Bone marrow (tissue), 2 donors: ENCODE data around the gene ABLIM2.

Experiments used
- DNase-seq, 2 donors: peaks; one replicate each; lab custom pipeline; 2025; lab: John Stamatoyannopoulos, UW

ABLIM2 gene

DNA sequence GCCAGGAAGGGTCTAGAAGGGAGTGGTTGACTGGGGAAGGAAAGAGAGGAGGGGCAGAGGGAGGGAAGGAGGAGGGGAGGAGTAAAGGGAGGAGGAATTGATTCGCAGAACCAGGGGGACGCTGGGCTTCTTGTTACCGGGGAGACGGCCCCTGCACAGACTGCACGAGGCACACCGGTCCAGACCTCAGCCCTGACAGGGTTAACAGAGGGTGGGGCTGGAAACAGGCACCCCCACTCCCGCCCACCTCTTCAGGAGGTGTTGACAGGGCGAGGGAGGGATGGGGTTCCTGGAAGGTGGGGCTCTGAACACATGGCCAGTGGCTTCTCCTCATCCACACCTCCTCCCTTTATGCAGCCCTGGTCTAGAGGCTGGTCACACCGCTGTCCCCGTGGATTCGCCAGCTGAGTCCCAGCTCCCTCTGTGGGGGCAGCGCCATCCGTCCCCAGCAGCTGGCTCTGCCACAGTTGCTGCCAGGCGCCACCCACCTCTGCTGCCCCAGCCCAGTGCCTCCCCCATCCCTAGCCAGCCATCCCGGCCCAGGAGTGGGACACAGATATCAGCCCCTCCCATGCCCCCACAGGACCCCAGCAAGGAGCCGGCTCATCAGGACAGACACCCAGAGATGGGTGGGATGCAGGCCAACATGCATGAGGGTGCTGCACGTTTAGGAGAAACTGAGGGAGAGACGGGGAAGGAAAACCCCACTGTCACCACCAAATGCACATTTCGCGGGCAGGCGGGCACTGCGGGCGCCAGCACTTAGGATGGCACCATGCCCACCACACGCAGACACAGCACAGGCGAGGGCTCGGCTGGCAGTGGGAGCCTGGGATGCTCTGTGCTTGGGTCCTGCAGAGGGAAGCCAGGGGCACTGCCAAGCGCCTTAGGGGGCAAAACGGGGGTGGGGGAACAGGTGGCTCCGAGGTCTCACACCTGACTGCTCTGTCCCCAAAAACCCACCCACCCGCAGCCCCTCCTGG lies 87.6 kb downstream of the ABLIM2 start:
- DNase-seq, result no peak

DNA sequence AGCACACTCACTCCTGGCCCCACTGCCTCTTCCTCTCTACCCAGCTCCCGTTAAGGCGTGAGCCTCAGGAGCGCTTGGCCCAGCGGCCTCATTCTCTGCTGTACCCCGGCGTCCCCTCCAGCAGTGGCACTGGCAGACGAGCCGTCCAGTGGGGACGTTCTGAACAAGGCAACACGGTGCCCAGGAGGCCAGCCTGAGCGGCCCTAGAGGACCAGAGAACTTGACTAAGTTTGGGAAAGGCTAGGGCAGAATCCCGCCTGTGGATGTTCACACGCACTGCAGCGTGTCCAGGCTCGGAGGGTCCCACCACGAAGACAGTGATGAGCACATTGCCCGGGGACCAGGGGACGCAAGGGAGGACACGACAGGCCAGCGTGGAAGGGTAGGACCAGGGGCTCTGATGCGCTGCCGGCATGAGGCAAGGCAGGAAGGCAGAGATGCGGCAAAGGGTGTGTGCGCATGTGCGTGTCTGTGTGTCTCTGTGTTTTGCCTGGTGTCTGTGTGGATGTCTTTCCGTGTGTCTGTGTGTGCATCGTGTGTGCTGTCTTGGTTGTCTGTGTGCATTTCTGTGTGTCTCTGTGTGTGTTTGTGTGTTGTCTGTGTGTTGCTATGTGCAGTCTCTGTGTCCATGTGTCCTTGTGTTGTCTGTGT lies 89.4 kb downstream of the ABLIM2 start:
- DNase-seq, result no peak

DNA sequence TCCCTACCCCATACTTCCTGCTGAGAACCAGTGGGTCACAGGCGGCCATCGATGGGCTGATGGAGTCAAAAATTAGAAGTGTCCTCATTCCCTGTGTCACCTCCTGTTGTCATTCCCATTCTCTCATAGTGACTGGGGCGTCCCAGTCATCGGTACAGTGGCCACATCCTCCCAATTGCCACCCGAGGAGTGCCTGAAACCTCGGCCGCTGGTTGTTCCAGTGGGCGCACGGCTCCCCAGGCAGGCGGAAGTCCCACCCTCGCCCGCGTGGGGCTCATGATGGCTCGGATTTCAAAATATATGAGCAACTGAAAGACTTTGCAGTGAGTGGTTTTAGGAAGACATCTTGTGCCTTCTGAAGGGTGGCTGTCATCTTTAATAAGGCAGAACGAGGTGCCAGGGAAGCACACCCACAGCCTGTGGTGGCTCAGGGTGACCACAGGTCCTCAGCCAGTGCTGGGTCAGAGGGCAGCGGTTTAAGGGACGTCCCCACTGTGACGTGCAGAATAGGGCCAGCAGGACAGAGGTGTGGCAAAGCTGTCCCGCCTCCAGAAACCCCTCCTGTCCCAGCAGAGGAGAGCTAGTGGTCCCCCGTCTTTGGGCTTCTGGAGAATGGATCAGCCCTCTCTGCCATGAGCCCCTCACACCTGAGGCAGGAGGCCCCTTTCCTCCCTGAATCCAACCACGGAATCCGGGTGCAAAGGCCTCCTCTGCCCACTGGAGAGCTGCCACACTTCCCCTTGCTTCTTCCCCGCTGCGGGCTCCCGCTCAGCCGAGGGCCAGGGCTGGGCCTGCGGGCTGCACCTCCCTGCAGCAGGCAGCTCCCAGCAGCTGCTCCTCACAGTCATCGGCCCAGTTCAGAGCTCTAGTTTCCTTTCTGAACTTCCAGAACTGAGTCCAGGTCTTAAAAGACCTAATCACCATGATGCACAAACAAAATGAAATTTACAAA lies 90.4 kb downstream of the ABLIM2 start:
- no peak for DNase-seq

DNA sequence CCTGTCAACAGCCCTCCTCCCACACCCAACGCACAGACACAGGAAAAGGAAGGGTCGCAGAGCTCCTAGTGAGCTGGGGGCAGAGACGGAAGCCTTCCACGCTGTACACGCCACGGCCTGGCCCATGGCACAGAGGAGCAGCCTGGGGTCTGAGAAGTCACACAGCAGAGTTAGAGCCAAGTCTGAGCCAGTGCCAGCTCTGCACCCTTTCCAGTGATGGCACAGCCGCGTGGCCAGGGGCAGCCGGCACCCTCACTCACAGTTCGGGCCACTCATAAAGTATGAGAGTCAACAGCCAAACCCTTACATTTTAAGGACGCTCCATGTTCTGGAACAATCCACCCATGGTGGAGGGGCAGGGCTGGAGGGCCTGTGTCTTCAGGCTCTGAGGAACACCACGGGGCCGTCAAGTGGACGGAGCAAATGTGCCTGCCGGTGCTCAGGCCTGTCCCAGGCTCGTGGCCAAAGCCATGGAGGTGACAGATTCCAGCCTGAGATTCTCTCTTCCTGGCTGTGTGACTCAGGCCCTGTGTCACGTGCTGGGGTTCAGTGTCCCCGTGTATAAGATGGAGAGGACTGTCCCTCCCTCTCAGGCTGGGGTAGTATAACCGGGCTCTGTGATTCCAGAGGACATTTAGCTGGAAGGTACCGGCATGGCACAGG lies 91.2 kb downstream of the ABLIM2 start:
- DNase-seq, result no peak

DNA sequence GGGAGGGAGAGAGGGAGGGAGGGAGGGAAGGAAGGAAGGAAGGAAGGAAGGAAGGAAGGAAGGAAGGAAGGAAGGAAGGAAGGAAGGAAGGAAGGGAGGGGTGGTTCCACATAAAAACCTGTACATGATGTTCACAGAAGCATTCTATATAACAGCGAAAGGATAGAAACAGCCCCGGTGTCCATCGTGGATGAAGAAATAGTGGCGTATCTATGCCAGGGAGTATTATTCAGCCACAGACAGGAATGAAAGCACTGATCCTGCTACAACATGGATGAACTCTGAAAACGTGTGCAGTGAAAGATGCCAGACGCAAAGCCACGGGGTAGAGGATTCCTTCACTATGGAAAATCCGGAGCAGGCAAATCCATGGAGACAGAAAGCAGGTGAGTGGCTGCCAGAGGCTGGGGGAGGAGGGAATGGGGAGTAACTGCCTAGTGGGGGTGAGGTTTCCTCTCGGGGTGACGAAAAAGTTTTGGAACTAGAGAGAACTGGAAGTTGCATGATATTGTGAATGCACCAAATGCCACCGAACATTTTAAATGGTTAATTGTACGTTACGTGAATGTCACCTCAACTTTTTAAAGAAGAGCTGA lies 92.2 kb downstream of the ABLIM2 start:
- no peak for DNase-seq

DNA sequence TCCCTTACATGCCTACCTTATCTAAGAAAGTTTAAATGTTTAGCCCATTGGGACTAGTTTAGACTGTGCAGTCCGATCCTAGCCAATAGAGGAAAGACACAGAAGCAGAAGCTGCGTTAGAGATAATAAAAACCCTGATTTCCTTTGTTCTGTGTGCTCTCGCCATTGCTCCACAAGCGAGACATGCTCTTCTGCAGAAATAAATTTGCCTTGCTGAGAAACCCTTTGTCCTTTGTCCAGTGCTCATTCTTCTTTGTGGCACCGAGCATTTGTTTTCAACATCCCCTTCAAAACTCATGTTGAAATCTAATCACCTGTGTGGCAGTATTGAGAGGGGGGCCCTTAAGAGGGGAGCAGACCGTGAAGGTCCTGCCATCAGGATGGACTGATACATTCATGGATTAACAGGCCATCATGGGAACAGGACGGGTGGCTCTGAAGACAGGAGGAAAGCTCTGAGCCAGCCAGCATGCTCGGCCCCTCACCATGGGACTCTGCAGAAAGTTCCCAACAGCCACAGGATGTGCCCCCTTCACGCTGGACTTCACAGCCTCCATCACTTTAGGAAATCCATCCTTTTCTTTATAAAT lies 94.5 kb downstream of the ABLIM2 start:
- DNase-seq, result no peak

DNA sequence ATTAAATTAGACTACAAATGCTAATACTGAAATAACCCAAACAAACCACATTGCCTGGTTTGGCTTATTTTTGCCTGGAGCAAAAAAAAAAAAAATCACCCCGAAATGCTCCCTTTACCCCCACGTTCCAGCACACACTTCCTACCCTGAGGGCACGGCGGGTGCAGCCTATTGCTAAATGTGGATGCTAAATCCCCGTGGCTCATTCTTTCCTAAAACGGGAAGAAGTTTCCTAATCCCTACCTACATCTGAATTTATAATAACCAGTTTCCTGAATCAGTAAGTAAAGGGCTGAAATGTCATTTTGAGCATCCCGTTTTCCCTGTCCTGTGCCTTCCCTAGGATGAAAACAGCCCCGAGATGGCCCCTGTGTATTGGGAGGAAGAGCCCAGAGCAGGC lies 97.0 kb downstream of the ABLIM2 start:
- no peak for DNase-seq

DNA sequence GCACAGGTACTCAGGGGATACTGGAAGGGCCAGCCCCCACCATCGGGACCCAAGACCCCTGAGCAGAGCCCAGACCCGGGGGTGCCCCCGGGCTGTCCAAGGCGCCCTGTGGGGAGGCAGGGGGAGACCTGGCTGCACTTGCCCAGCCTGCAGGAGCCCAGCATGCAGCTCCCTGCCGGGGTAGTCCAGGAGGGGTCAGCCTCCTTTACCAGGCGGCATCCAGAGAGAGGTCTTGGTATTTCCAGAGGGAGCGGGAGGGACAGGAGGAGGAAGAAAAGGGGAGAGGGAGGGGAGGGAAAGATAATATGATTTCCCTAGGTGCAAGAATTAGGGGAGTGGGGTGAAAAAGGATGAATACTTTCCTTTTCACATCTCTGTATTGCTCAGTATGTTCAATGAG lies 97.5 kb downstream of the ABLIM2 start:
- no peak for DNase-seq

DNA sequence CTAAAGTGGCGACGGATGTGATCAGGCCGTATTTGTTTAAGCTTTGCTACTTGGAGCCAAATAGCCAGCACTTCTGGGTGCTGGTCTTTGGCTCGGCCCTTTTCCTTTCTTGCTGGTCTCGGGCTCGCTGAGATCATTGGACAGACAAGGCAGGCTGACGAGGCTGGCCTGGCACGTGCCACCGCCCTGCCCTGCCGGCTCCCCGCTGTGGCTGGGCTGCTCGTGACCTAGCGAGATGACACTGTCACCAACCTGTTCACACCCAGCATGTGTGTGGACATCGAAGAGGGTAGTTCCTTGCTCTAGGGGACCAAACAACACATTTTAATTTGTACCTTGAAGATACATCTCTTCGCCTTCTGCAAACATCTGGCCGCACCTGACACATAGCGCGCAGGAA lies 98.0 kb downstream of the ABLIM2 start:
- no peak for DNase-seq

DNA sequence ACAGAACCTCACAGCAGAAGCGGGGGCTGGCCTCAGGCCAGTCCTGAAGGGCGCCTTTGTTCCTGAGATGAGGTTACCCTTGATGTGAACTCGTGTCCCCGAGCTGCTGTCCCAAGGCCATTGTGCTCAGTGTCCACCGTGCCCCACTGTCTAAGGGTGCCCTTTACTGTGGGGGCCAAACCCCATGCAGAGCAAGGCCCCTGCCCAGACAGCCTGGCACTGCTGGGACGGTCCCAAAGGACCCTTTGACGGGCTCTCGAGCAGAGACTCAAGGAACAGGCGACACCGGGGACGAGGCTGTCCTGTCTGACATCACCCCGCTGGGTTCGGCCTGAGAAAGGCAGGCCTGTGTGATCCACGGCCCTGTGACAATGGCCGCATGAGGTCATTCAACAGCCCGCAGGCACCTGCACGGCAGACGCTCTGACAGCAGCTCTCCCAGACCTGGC lies 100.6 kb downstream of the ABLIM2 start:
- no peak for DNase-seq

DNA sequence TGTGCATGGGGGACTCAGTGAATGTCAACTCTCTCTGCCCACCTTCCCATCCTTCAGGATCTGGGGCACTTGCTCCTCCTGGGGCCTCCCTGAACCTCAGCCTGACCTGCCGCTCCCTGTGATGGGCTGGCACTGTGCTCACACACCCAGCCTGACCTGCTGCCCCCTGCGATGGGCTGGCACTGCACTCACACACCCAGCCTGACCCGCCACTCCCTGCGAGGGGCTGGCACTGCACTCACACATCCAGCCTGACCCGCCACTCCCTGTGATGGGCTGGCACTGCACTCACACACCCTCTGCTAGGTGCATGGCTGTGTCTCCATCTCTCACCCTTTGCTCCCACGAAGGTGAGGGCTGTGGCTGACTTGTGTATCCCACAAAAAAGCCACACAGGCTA lies 103.4 kb downstream of the ABLIM2 start:
- DNase-seq, result no peak

DNA sequence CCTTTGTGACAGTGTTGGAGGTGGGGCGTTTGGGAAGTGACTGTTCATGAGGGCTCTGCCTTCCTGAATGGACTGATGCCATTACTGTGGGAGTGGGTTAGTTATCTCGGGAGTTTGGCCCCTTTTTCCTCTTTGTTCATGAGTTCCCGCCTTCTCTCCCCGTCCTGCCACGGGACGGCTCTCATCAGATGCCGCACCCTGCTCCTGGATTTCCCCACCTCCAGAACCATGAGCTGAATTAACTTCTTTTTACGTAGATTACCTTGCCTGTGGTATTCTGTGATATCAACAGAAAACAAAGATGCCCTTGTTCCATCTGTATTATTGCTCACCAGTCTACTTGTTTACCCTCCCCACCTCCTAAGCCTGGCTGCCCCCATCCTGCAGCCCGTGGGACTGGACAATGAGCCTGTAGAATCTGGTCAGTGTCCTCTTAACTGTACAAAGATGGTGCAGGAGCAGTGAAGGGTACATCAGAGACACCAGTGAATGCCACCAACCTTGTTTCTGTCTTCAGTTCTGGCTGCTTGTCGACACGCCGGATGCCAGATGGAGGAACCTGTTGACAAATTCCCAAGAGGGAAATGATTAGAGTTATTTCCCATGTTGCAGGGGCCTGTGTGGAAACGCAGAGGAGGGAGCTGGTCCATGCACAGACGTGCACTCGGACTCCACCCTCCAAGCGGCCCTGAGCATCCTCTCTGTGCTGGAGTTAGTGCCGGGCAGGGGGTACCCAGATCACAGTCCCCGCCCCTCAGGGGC lies 104.7 kb downstream of the ABLIM2 start:
- no peak for DNase-seq

DNA sequence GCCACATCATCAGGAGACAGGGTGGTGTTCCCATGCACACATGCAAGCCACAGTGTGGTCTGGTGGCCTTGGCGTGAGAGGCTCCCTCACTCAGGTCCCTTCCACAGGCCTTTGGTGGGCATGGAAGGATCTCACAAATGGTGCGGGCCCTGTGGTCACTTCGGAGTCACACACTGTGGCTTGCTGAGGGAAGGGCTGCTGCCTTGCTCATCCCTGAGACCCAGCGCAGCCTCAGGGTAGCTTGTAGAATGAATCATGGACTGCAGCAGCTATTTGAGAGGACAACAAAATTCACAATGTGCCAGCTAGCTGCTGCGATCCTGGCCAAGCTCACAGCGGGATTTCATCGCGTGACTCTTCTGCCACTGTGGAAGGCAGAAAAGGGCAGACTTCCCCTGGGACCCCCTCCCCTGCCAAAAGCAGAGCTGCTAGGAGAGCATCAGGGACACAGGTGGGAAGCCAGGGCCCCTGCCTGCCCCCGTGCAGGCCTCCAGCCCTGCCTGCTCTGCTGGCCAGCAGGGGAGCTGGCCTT lies 106.4 kb downstream of the ABLIM2 start:
- no peak for DNase-seq

DNA sequence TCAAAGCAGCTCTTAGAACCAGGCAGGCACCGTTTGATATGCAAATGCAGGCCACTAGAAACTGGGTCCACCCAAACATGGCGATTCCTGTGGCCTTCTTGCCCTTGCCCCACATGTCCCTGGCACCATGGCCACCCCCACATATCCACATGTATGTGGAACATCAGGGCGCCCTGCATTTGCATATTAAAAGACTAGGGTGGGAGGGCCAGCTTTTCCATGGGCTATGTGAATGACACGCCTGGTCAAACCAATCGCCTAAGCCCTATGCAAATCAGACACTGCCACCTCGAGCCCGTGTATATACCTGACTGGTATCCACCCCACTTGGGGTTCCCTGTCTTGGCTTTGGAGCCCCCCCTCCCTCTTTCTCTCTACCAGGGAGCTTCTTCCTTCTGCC lies 107.0 kb downstream of the ABLIM2 start:
- DNase-seq, result no peak

DNA sequence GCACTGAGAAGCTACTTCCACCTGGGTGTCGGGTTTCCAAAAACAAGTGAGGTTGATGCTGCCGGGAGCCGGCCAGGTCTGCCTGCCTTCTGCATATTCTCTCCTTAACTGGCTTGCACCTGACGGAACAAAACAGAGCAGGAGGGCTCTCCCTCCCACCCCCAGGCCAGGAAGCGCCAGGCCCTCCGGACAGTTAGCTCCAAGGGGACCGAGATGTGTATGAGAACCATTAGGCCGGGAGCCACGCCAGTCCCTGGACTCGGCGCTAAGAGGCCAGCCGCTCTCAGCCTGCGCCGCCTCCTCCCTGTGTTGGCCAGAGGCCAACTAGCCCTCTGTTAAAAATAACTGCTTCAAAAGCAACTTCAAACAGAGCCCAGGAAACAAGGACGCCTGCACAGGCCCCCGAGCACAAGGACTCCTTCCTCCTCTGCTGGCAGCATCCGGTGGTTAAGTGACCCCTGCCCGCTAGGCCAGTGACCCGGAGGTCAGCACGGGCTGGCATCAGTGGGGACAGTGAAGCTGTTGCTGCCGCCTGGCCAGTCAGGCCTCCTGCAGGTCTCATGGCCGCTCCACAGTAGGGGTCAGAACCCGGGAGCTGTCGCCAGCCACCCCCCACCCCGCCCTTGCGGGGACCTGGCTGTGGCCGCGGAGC lies 107.9 kb downstream of the ABLIM2 start:
- no peak for DNase-seq

DNA sequence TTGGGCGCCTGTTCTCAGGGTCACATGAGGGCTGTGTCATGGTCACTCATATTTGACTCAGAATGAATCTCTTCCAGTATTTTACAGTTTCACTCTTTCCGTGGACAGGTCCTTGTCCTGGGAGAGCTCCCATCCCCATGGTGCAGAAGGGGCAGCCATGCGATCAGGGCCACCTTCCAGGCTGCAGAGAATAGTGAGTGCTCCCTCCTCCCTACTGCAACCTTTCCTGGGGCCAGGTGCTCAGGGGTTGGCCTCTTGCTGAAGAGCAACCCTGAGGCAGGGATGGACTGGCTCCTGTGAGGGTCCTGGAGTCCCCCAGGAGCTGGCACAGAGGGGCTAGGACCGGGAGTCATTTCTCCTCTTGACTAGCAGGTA lies 108.4 kb downstream of the ABLIM2 start:
- DNase-seq, result no peak

DNA sequence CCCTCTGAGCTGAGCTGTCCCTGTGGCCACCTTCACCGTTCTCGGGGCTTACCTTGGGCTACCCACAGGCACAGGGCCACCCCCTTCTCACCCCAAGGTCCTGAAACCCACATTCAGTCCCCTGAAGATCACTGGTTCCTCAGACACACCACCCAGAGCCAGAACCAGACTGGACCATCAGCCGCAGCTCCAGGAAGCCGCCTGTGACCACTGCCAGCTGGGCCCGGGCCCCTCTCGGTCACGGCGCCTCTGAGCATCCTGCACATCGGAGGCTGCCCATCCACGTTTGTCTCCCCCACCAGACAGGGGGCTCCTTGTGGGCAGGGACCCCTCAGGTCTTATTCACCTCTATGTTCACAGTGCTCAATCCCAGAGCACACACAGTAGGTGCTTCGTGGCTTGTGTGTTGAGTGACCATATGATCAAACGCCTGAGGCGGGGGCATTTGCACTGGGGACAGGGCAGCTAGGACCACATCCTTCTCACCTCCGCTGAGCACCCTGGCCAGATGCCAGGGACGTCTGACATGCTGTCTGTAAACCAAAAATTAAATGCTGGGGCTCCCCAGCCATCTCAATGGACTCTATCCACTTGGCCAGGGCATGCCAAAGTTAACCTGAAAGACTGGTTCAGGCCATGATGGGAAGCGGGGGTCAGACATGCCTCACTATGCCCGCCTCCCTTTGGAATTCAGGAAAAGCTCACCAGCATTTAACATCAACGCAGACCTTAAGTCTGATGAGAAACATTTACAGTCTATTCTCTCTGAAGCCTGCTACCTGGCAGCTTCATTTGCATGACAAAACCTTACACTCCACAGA lies 109.5 kb downstream of the ABLIM2 start:
- DNase-seq, result no peak
